SU-DHL-6 (cell line): ENCODE results near the gene FABP6.

Source experiments
- H2AFZ ChIP-seq: fragments of 200-600 bp; sonication (generic); 2 replicates; pipeline ENCODE4 v1.6.1; 2014; ENCODE audit warnings: low read depth, mild to moderate bottlenecking, moderate library complexity, mixed read lengths, antibody characterized with exemption, low read length; ENCODE audit not compliant: severe bottlenecking
- H3F3A ChIP-seq: fragments of 200-600 bp; shearing (Covaris generic); 2 replicates; pipeline ENCODE4 v1.6.0; 2016; ENCODE audit warnings: antibody characterized with exemption, mild to moderate bottlenecking; ENCODE audit not compliant: insufficient read depth
- H3K27ac ChIP-seq: fragments of 200-600 bp; sonication (generic); 2 replicates; pipeline ENCODE4 v1.5.1; 2016; ENCODE audit warnings: low read depth, mild to moderate bottlenecking, low read length, moderate library complexity, mixed read lengths
- H3K27me3 ChIP-seq: fragments of 200-600 bp; sonication (generic), shearing (Covaris generic); 2 replicates; pipeline ENCODE4 v1.6.0; 2014; ENCODE audit warnings: mild to moderate bottlenecking, low read length
- H3K36me3 ChIP-seq: fragments of 200-600 bp; sonication (generic); 2 replicates; pipeline ENCODE4 v1.6.1; 2014; ENCODE audit warnings: mild to moderate bottlenecking, low read length, mixed read lengths
- H3K4me2 ChIP-seq: fragments of 300-600, 200-600 bp; shearing (Covaris generic), sonication (generic); 2 replicates; pipeline ENCODE4 v1.6.0; 2014; ENCODE audit warnings: low read length, low read depth, mild to moderate bottlenecking; ENCODE audit not compliant: poor library complexity, severe bottlenecking
- H3K4me3 ChIP-seq: fragments of 200-600 bp; sonication (generic); 2 replicates; pipeline ENCODE4 v1.5.1; 2014; ENCODE audit warnings: antibody characterized with exemption, low read length, mild to moderate bottlenecking, mixed read lengths; ENCODE audit not compliant: insufficient read depth, poor library complexity, severe bottlenecking
- H3K79me2 ChIP-seq: fragments of 200-600 bp; sonication (generic); 2 replicates; pipeline ENCODE4 v1.6.1; 2014; ENCODE audit warnings: mild to moderate bottlenecking, low read length, moderate library complexity; ENCODE audit not compliant: insufficient read depth
- H3K9ac ChIP-seq: fragments of 200-600 bp; sonication (generic); 2 replicates; pipeline ENCODE4 v1.7.0; 2014; ENCODE audit warnings: mild to moderate bottlenecking, low read length
- H3K9me2 ChIP-seq: fragments of 200-600 bp; sonication (generic); replicated peaks from 2 replicates; pipeline ENCODE4 v1.6.1; 2014; ENCODE audit warnings: low read length; ENCODE audit not compliant: insufficient read depth
- H3K9me3 ChIP-seq: fragments of 200-600 bp; sonication (generic); 2 replicates; pipeline ENCODE4 v1.6.1; 2014; ENCODE audit warnings: low read length, mixed read lengths; ENCODE audit not compliant: insufficient read depth
- H4K20me1 ChIP-seq: fragments of 200-600 bp; sonication (generic); 2 replicates; pipeline ENCODE4 v1.6.1; 2014; ENCODE audit warnings: low read depth, mild to moderate bottlenecking, antibody characterized with exemption, low read length, moderate library complexity, mixed read lengths
- EZH2phosphoT487 ChIP-seq: fragments of 200-600 bp; sonication (generic), shearing (Covaris generic); conservative IDR thresholded peaks from 2 replicates; pipeline ENCODE4 v1.6.1; 2018; ENCODE audit warnings: mild to moderate bottlenecking, antibody characterized with exemption, low read length, moderate library complexity, mixed read lengths
- TF ChIP-seq, protein P1 (sequence below): fragments of 200-600 bp; sonication (generic); IDR thresholded peaks from one replicate; pipeline ENCODE4 v1.5.1; 2017; ENCODE audit warnings: antibody characterized with exemption, mild to moderate bottlenecking, low read length, moderate library complexity; ENCODE audit not compliant: insufficient read depth, poor library complexity, severe bottlenecking

The FABP6 gene

DNA sequence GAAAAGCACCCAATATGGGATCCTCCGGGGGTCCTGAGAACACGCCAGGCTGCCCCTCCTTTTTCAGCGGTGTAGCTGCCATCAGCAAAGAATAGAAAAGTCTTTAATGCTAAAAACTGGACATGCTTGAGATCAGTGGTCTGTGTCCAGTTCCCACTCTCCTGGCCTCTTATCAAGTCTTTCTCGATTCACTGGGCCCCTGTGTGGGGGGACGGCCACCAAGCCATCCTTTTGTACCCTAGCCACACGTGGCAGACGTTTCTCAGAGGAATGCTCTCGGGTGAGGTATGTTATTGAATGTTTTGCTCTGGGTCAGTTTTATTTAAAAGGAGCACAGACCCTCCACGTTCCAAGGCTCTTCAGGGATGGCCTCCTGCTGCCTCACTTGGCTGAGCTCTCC, 23.6 kb downstream of the FABP6 start:
- Histone ChIP-seq H4K20me1 (no peaks in the 10 kb centered on the region), H3K4me2 (no peak overlapping the region), H3F3A (no peaks in the 10 kb centered on the region), H3K27me3 (no peaks in the 10 kb centered on the region), H3K36me3 (no peaks in the 10 kb centered on the region), H3K9ac (no peak overlapping the region), H2AFZ (no peak overlapping the region), H3K4me3 (no peak overlapping the region), H3K79me2 (no peaks in the 10 kb centered on the region), H3K27ac (no peak overlapping the region), H3K9me2 (no peaks in the 10 kb centered on the region), H3K9me3 (no peaks in the 10 kb centered on the region)
- TF ChIP-seq, protein P1, sequence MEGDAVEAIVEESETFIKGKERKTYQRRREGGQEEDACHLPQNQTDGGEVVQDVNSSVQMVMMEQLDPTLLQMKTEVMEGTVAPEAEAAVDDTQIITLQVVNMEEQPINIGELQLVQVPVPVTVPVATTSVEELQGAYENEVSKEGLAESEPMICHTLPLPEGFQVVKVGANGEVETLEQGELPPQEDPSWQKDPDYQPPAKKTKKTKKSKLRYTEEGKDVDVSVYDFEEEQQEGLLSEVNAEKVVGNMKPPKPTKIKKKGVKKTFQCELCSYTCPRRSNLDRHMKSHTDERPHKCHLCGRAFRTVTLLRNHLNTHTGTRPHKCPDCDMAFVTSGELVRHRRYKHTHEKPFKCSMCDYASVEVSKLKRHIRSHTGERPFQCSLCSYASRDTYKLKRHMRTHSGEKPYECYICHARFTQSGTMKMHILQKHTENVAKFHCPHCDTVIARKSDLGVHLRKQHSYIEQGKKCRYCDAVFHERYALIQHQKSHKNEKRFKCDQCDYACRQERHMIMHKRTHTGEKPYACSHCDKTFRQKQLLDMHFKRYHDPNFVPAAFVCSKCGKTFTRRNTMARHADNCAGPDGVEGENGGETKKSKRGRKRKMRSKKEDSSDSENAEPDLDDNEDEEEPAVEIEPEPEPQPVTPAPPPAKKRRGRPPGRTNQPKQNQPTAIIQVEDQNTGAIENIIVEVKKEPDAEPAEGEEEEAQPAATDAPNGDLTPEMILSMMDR, result no peak
- TF ChIP-seq EZH2phosphoT487, result no peak

DNA sequence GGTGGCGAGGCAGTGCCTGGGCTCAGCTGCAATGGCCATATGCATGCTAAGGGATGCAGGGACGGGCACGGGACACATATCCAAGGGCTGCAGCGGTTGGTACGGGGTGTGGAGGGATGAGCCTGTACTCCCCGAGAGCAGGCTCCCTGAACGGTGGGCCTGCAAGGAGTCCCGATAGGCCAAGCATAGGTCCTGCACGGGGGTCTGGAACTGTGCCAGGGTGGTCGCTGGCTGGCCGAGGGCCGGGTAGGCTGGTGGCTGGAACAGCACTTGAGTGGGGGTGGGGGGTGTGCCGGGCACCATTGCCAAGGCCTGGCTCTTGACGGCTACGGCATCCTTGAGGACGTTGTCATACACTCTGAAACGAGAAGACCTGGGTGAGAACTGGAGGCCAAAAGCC, 24.1 kb downstream of the FABP6 start:
- Histone ChIP-seq H3K9me2 (no peaks in the 10 kb centered on the region), H3K79me2 (no peaks in the 10 kb centered on the region), H3K4me2 (no peak overlapping the region), H3K27ac (no peak overlapping the region), H3K36me3 (no peaks in the 10 kb centered on the region), H3K9me3 (no peaks in the 10 kb centered on the region), H3F3A (no peaks in the 10 kb centered on the region), H2AFZ (no peak overlapping the region), H3K4me3 (no peak overlapping the region), H3K27me3 (no peaks in the 10 kb centered on the region), H3K9ac (no peak overlapping the region), H4K20me1 (no peaks in the 10 kb centered on the region)
- TF ChIP-seq, protein P1, result no peak
- TF ChIP-seq EZH2phosphoT487, result no peak

DNA sequence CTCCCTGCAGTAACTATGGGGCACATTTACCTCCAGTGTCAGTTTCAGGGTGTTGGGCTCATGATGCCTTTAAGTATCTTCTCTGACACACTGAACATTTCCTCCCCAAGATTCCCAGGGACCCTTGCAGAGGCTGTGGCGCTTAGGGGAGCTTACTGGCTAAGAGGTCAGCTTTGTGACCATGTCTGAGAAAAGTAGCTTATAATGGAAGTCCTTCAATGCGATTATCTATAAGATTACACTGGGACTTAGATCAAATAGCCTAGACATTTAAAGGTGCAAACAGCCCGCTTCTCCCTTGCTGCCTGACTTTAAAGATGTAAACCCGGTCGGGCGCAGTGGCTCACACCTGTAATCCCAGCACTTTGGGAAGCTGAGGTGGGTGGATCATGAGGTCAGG, 25.4 kb downstream of the FABP6 start:
- no peaks in the 10 kb centered on the region for H3K27me3 ChIP-seq
- no peaks in the 10 kb centered on the region for H3K79me2 ChIP-seq
- H2AFZ ChIP-seq, result no peak overlapping the region
- H3K9me2 ChIP-seq, result no peaks in the 10 kb centered on the region
- no peaks in the 10 kb centered on the region for H3F3A ChIP-seq
- no peaks in the 10 kb centered on the region for H3K36me3 ChIP-seq
- H3K4me3 ChIP-seq, result no peak overlapping the region
- H3K9ac ChIP-seq, result no peak overlapping the region
- H4K20me1 ChIP-seq, result no peaks in the 10 kb centered on the region
- TF ChIP-seq EZH2phosphoT487, result no peak
- TF ChIP-seq, protein P1, result no peak
- no peak overlapping the region for H3K27ac ChIP-seq
- no peak overlapping the region for H3K4me2 ChIP-seq
- no peaks in the 10 kb centered on the region for H3K9me3 ChIP-seq
